Neuron (in vitro differentiated cells): ENCODE data around the gene SYNJ2.
"Not testable (repeated sequence)": the region's sequence is repeated elsewhere in the genome, so short reads cannot be mapped to it uniquely, and the experiment has no call there.

Experiments used
- H2AFZ ChIP-seq: one replicate; pipeline ENCODE4 v1.6.1; 2013; ENCODE audit warnings: low read depth, mild to moderate bottlenecking, inconsistent platforms, low read length, moderate library complexity
- H3K27me3 ChIP-seq: one replicate; pipeline ENCODE4 v1.6.1; 2013; ENCODE audit warnings: low read length; ENCODE audit not compliant: insufficient read depth
- H3K36me3 ChIP-seq: one replicate; pipeline ENCODE4 v1.6.1; 2013; ENCODE audit warnings: low read length; ENCODE audit not compliant: insufficient read depth
- H3K4me1 ChIP-seq: one replicate; pipeline ENCODE4 v1.6.1; 2013; ENCODE audit warnings: low read length; ENCODE audit not compliant: insufficient read depth
- H3K4me3 ChIP-seq: 2 replicates; pipeline ENCODE4 v1.5.1; 2013; ENCODE audit warnings: mild to moderate bottlenecking, low read length, moderate library complexity
- H3K9me3 ChIP-seq: one replicate; pipeline ENCODE4 v1.6.1; 2013; ENCODE audit warnings: low read length

Gene SYNJ2

GRCh38 chr6:157946053-157946617, 35.5 kb upstream of the SYNJ2 start:
- H3K9me3 ChIP-seq, result peaks cover 2% of the 10 kb centered on the region
- peaks cover 31% of the 10 kb centered on the region for H3K36me3 ChIP-seq
- no peaks in the 10 kb centered on the region for H3K4me1 ChIP-seq
- no peak overlapping the region for H3K4me3 ChIP-seq
- no peaks in the 10 kb centered on the region for H3K27me3 ChIP-seq
- H2AFZ ChIP-seq, result no peak overlapping the region

- Histone ChIP-seq H3K4me1 (no peaks in the 10 kb centered on the region), H3K4me3 (no peak overlapping the region), H3K9me3 (peaks cover 2% of the 10 kb centered on the region), H2AFZ (no peak overlapping the region), H3K36me3 (peaks cover 24% of the 10 kb centered on the region), H3K27me3 (no peaks in the 10 kb centered on the region)
Observed at GRCh38 chr6:157946865-157947532, 34.7 kb upstream of the SYNJ2 start.

GRCh38 chr6:157950899-157951298, 30.8 kb upstream of the SYNJ2 start:
- not testable (repeated sequence) for H3K4me1 ChIP-seq, H3K27me3 ChIP-seq, H3K4me3 ChIP-seq, H3K9me3 ChIP-seq, H3K36me3 ChIP-seq, H2AFZ ChIP-seq

DNA sequence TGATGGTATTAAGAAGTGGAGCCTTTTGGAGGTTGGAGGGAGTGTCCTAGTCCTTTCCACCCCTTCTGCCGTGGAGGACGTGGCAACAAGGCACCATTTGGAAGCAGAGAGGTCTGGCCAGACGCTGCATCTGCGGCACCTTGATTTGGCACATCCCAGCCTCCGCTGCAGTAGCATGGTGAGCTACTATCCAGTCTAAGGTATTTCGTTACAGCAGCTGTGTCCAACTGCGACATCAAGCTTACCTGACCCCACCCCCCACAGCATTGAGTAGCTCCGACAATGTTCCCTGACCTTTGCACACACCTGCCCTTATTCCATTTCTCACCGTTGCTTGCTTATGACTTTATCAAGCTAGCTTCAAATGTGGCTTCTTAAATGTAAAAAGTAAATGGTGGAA, 29.8 kb upstream of the SYNJ2 start:
- H3K27me3 ChIP-seq, result no peaks in the 10 kb centered on the region
- H3K4me1 ChIP-seq, result peaks cover 8% of the 10 kb centered on the region

GRCh38 chr6:157952861-157953351, 28.8 kb upstream of the SYNJ2 start:
- H3K9me3 ChIP-seq, result peaks cover 7% of the 10 kb centered on the region
- peaks cover 8% of the 10 kb centered on the region for H3K4me1 ChIP-seq
- no peaks in the 10 kb centered on the region for H3K27me3 ChIP-seq
- H3K36me3 ChIP-seq, result no peaks in the 10 kb centered on the region
- H2AFZ ChIP-seq, result no peak overlapping the region
- no peak overlapping the region for H3K4me3 ChIP-seq

More for the DNA sequence above, 29.8 kb upstream of the SYNJ2 start:
- peaks cover 2% of the 10 kb centered on the region for H3K9me3 ChIP-seq
- H3K36me3 ChIP-seq, result no peaks in the 10 kb centered on the region
- no peak overlapping the region for H3K4me3 ChIP-seq
- no peak overlapping the region for H2AFZ ChIP-seq

- Histone ChIP-seq H3K36me3 (no peaks in the 10 kb centered on the region), H3K4me1 (peaks cover 8% of the 10 kb centered on the region), H3K4me3 (no peak overlapping the region), H3K27me3 (no peaks in the 10 kb centered on the region), H2AFZ (no peak overlapping the region), H3K9me3 (peaks cover 8% of the 10 kb centered on the region)
Observed at GRCh38 chr6:157953580-157954091, 28.0 kb upstream of the SYNJ2 start.

GRCh38 chr6:157954150-157955117, 27.2 kb upstream of the SYNJ2 start:
- H3K27me3 ChIP-seq, result no peaks in the 10 kb centered on the region
- H3K9me3 ChIP-seq, result peaks cover 8% of the 10 kb centered on the region
- H3K4me3 ChIP-seq, result no peak overlapping the region
- H3K4me1 ChIP-seq, result peaks cover 8% of the 10 kb centered on the region
- H3K36me3 ChIP-seq, result no peaks in the 10 kb centered on the region
- no peak overlapping the region for H2AFZ ChIP-seq

- H3K27me3 ChIP-seq, result no peaks in the 10 kb centered on the region
- no peak overlapping the region for H2AFZ ChIP-seq
- H3K36me3 ChIP-seq, result no peaks in the 10 kb centered on the region
- peaks cover 12% of the 10 kb centered on the region for H3K9me3 ChIP-seq
- H3K4me3 ChIP-seq, result no peak overlapping the region
- H3K4me1 ChIP-seq, result peaks cover 8% of the 10 kb centered on the region
Observed at GRCh38 chr6:157955675-157956074, 26.0 kb upstream of the SYNJ2 start.

- H3K9me3 ChIP-seq, result peaks cover 12% of the 10 kb centered on the region
- no peak overlapping the region for H3K4me3 ChIP-seq
- H3K27me3 ChIP-seq, result no peaks in the 10 kb centered on the region
- no peak overlapping the region for H2AFZ ChIP-seq
- no peaks in the 10 kb centered on the region for H3K36me3 ChIP-seq
- peaks cover 8% of the 10 kb centered on the region for H3K4me1 ChIP-seq
Observed at GRCh38 chr6:157956171-157956730, 25.4 kb upstream of the SYNJ2 start.

- Histone ChIP-seq H2AFZ (no peak overlapping the region), H3K36me3 (no peaks in the 10 kb centered on the region), H3K27me3 (no peaks in the 10 kb centered on the region), H3K4me1 (peaks cover 2% of the 10 kb centered on the region), H3K9me3 (peaks cover 12% of the 10 kb centered on the region), H3K4me3 (no peak overlapping the region)
Observed at GRCh38 chr6:157959451-157960227, 22.0 kb upstream of the SYNJ2 start.

DNA sequence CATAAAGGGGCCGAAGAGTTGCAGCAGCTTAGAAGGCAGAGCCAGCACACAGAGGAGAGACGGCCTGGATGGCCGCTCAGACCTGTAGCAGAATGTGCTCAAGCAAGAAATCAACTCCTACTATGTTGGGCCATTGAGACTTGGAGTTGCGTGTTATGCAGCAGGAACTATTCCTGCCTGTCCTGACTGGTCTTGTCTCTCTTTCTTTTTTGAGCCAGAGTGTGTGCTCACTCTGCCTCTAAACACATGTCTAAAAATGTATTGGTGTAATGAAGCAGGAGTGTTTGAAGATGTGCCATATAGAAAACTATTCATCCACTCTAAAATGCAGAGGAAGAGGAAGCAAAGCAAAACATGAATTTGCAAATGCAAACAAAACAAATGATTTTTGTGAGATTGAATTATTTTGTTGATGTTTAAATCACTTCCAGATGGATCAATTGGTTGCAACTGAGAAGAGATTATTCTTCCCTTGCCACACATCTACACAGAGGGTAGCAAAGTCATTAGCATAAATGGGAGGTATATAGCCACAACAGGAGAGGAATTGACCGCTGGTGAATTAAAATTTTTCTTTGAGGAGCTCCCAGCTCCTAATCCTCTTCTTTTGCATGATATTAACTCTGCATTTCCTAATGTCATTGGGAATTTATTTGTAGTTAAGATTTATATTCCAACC, 20.4 kb upstream of the SYNJ2 start:
- Histone ChIP-seq H3K4me3 (no peak overlapping the region), H3K27me3 (no peaks in the 10 kb centered on the region), H3K36me3 (no peaks in the 10 kb centered on the region), H3K4me1 (no peaks in the 10 kb centered on the region), H2AFZ (no peak overlapping the region), H3K9me3 (peaks cover 12% of the 10 kb centered on the region)
